ENCODE measurements around the gene CDH10.

GRCh38 chr5:24492229-24492628 is 152.5 kb downstream of the CDH10 start:
- TF ChIP-seq CTCF (IDR thresholded peaks at IDR 0.05) = no peak
- no peak for TF ChIP-seq EP300 (IDR thresholded peaks at IDR 0.05; ENCODE audit: low read depth)
